Measurements from ENCODE around the gene HIGD2A.

The HIGD2A gene

GRCh38 chr5:176388444-176389134 is at the start of gene HIGD2A, which contains the start of gene NOP16:
Gene HIGD2A (plus strand): TSS chr5:176388751. CDS start chr5:176388820, 69 bp downstream.
Gene NOP16 (minus strand): TSS chr5:176388598. CDS start chr5:176388539, 59 bp downstream.
- DNase-seq, result peak; percentile 99

- DNase-seq, result no peak
Observed at GRCh38 chr5:176339304-176339703, 49.2 kb upstream of the HIGD2A start.

DNA sequence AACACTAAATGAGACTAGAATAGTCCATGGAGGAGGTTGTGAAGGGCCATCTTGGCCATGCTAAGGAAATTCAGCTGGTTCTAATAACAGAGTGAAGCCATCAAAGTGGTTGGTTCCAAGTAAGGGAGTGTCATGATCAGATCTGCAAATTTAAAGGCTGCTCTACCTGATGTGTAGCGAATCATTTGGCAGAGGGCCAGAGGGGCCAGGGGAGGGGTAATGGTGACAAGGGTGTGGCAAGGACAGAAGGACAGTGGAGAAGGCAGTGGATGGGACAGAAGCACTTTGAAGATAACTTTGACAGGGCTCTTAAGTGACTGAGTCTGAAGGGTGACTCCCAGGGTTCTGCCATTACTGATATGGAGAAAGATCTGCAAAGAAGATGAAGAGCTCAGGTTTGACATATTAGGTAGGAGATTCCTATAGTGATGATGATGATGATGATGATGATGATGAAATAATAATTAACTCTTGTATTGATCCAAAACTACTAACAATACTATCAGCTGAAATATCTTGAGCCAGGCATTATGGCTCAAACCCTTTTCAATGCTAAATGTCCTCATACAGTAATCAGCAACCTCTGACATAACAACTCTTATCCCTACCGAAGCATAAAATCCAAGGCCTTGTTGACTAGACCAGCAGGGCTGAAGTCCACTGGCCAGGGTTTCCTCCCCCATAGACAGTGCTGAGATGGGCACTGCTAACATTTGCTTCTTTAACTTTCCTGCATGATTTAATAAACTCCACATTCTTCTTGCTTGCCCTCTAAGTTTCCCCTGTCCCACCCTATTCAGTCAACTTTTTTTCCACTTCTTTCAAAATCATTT is 47.0 kb upstream of the HIGD2A start:
- DNase-seq, result no peak

DNA sequence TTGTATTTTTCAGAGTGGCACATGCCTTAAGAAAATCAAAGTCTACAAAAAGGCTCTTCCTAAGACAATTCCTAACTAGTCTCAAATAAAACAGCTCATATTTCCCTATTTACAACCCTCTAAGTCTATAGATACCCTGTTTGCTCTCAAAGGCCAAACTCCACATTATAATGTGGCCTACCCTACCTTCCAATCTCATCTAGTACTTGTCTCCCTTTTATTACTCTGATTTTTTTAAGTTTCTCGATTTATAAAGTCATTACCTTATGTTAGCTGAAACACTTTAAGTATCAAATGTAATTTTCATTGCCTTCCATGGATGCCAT is 46.4 kb upstream of the HIGD2A start:
- no peak for DNase-seq

GRCh38 chr5:176342766-176343458 is 45.6 kb upstream of the HIGD2A start:
- no peak for DNase-seq

GRCh38 chr5:176350416-176350815 is 38.1 kb upstream of the HIGD2A start:
- DNase-seq, result no peak

DNA sequence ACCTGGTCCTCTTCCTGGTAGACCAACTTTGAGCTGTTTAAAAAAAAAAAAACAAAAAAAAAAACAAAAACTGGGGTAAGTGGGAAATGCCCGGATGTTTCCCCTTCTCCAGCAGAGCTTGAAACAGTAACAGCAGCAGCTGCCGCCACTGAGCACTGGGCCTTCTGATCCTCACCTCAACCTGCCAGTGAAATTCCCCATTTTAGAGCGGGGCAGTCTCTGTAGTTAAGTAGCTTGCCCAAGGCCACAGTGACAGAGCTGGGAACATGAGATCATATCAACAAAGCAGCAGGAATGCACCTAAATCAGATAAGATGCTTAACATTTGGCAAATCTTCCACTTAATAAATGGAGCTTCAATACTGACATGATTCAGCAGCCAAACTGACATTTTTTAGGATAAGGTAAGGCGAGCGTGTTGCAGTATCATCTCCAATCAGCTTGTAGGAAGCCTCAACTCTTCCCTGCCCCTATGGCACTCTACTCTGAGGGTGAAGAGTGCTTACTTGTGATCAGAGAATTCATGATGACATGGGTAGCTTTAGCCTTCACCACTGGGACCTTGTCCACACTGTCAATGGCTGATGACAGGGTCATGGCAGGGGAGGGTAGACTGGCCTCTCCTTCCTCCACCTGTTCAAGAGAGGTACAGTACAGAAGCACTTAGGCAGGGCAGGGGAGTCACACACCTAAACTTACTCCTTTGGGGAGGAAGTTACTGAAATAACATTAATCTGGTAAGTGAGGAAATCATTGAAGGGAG is 36.3 kb upstream of the HIGD2A start:
- no peak for DNase-seq

DNA sequence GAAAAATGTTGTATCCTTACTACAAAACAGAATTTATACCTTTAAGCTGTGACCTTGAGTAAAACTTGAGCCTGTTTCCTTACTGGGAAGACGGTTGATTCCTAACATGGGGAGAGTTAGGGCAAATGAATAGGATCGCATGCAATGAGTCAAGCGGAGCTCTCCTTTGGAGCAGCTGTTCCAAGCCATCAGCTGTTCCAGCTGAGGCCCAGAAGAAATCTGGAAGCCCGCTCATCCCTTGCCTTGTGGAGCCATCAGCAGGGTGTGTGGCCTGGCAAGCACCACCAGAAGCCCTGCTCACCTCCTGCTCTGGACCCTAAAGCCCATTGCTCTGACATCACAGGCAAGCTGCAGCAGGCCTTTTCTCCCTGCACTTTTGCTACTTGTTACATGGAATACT is 35.0 kb upstream of the HIGD2A start:
- DNase-seq, result no peak

- DNase-seq, result no peak
Observed at GRCh38 chr5:176355400-176356178, 33.0 kb upstream of the HIGD2A start.

DNA sequence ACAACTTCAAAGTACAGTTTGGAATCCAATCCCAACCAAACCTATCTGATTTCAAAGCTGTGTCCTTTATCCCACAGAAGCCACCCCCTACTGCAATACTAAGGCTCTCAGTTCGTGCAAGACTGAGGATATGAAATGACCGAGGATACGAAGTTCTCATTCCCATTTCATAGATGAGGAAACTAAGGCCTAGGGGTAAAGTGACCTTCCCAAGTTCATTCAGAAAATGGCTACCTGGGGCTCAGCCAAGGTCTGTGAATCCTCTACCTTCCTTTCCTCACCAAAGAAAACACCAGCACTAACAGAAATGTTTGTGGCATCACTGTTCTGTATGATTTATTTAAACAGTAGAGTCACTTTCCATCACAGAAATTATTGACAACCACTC is 32.4 kb upstream of the HIGD2A start:
- DNase-seq, result no peak

- DNase-seq, result peak; percentile 16
Observed at GRCh38 chr5:176359658-176360057, 28.9 kb upstream of the HIGD2A start.

DNA sequence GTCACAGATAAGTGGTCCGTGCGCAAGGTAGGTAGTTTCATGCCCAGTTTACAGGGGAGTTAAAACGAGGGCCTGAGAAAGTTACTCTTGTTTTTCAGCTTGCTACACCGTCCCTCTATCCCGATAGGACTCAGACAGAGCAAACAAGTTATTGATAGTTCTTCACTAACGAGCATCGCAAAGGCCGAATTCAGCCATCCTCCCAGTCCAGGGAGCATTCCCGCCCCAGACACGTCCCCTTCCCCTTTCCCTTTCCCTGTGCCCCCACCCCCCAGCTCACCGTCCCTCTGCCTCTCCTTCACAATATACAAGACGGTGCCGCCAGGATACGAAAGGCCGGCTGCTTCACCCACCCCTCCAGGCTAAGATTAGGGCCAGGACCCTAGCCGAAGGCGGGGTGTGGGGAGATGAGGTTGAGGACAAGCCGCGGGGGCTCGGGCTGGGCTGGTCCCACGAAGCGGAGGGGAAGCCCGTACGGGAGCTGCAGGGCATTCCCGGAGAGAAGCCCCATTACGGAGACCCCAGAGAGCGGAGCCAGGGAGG is 27.6 kb upstream of the HIGD2A start:
- no peak for DNase-seq

DNA sequence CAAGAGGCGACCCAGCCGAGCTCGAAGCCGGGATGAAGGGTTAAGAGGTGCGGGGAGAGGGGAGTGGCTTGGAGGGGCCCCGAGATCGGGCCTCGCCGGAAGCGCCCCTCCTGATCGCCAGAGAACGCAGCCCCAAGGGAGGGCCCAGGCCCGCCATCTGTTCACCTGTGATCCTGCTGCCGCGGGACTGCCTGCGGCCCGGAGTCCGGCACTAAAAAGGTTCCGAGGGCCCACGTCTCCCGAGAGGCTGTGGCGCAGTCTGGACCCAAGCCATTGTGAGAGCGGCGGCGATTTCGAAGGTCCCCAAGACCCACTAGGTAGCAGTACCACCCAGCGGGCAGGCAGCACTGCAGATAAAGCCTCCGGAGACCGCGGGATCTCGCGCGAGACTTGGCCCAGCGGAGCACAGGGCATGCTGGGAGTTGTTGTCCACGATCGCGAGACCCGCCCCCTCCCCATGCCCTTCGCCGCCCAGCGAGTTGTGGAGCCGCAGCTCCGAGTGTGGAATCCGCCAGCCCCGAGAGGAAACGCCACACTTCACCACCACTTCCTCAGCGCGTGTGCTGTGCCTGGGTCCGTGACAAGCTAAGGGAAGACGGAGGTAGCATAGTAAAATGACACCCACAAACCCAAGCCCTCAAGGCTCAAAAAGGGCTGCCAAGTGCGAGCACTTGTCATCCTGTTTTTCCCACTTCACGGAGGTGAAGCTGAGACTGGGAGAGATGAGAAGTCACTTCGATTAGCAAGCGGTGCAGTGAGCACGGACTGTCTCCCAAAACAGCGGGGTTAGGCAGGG is 26.9 kb upstream of the HIGD2A start, which contains the start of gene KIAA1191:
Gene KIAA1191 (minus strand): TSS at position 328 of the 796 bp plus-strand sequence. CDS start 2,256 bp downstream, outside the sequence.
- DNase-seq, result peak; percentile 95

- DNase-seq, result no peak
Observed at GRCh38 chr5:176362233-176362490, 26.4 kb upstream of the HIGD2A start.

DNA sequence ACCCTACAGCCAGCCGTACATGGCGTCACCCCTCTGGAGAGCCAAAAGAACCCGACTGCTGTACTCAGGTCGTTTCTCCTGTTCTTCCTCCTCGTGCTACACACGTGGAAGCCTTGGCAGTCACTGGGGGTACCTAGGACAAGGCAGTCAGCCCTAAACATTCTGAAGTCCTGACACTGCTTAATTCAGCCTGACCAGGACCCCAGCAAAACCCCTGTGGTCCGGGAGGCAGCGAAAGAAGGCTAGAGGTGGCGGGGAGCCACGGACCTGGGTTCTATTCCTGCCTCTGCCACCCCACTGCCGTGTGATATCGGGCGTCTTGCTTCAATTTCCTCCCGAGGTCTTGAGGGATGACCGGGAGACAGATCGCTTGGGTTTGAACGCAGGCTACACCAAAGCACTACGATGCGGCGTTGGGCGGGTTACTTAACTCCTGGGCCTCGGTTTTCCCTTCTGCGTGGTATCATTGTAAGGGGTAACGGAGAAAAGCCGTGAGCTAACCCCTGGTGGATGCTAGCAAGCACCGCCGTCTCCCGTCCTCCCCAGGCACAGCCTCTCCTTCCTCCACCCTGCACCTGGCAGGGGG is 23.7 kb upstream of the HIGD2A start:
- no peak for DNase-seq

GRCh38 chr5:176365351-176366231 is 23.0 kb upstream of the HIGD2A start, which contains the start of gene ARL10:
Gene ARL10 (plus strand): TSS chr5:176365487. CDS start chr5:176365564, 77 bp downstream.
- peak; percentile 54 for DNase-seq

GRCh38 chr5:176366232-176366894 is 22.2 kb upstream of the HIGD2A start:
- no peak for DNase-seq

DNA sequence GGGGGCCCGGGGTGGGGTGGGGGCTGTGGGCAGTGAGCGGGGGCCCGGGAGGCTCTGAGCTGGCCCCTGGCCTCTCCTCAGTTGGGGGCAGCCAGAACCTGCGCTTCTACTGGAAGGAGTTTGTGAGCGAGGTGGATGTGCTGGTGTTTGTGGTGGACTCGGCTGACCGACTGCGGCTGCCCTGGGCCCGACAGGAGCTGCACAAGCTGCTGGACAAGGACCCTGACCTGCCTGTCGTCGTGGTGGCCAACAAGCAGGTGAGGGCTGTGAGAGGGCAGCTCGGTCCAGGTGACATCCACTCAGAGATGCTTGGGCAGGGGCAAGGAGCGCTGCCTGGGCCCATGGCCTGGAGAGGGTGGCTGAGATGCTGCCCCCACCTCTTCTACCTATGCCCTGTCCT is 19.8 kb upstream of the HIGD2A start:
- no peak for DNase-seq

All from CD4-positive, alpha-beta T cell treated with Interleukin-4 for 4 hours (primary cell).